Natural killer cell (primary cell): ENCODE data around the gene CBX7. TPM values are rescaled to one million over a fixed set of nuclear protein-coding genes. Genes with fewer than 3 reads are reported as not detected.

Experiments
- ATAC-seq, 3 donors: fragments of 150-1000 bp in 2 of 3; fragments of 200-7000 bp in 1 of 3; cut with Tn5 transposase; 1 replicate in 1 of 3; 2 replicates in 2 of 3; pipeline ENCODE4 v1.10.0; 2021; ENCODE audit warnings: mild to moderate bottlenecking in 2 of 3, moderate library complexity in 2 of 3
- DNase-seq, 2 donors: peaks; one replicate each; pipeline versions ENCODE4 v3.0.0 to v3.0.0-alpha.2; 2013 to 2021; ENCODE audit warnings: mixed read lengths in 1 of 2
- H3K27ac ChIP-seq: one replicate; pipeline ENCODE4 v1.5.1; 2013; ENCODE audit warnings: mild to moderate bottlenecking, low read length
- H3K27me3 ChIP-seq: one replicate; pipeline ENCODE4 v1.6.1; 2013; ENCODE audit warnings: low read length; ENCODE audit not compliant: control insufficient read depth, insufficient read depth
- H3K36me3 ChIP-seq: one replicate; pipeline ENCODE4 v1.6.1; 2013; ENCODE audit warnings: low read length; ENCODE audit not compliant: control insufficient read depth, insufficient read depth
- H3K4me1 ChIP-seq: one replicate; pipeline ENCODE4 v1.6.1; 2013; ENCODE audit warnings: low read length; ENCODE audit not compliant: control insufficient read depth, insufficient read depth
- H3K4me3 ChIP-seq: one replicate; pipeline ENCODE4 v1.5.1; 2013; ENCODE audit warnings: low read length
- H3K9me3 ChIP-seq: one replicate; pipeline ENCODE4 v1.6.1; 2013; ENCODE audit warnings: low read length; ENCODE audit not compliant: control insufficient read depth, insufficient read depth
- H3K27ac Mint-ChIP-seq, 2 donors: one replicate each; pipeline ENCODE4 v1.8.0; 2022; ENCODE audit warnings: mild to moderate bottlenecking in 2 of 2, mixed read lengths in 2 of 2, moderate library complexity in 1 of 2
- H3K27me3 Mint-ChIP-seq, 2 donors: one replicate each; pipeline ENCODE4 v1.8.0; 2022; ENCODE audit warnings: low read depth in 2 of 2, mixed read lengths in 2 of 2
- H3K36me3 Mint-ChIP-seq: one replicate; pipeline ENCODE4 v1.8.0; 2022; ENCODE audit warnings: mixed read lengths
- H3K4me1 Mint-ChIP-seq, 2 donors: one replicate each; pipeline ENCODE4 v1.8.0; 2022; ENCODE audit warnings: mixed read lengths in 2 of 2
- H3K4me3 Mint-ChIP-seq: one replicate; pipeline ENCODE4 v1.8.0; 2022; ENCODE audit warnings: mild to moderate bottlenecking, moderate library complexity, mixed read lengths
- H3K9me3 Mint-ChIP-seq, 2 donors: one replicate each; pipeline ENCODE4 v1.8.0; 2022; ENCODE audit warnings: mixed read lengths in 2 of 2
- CTCF ChIP-seq: fragments of 200-600 bp; IDR thresholded peaks from one replicate; pipeline ENCODE4 v1.8.0; 2022; ENCODE audit warnings: antibody characterized with exemption
- WGBS: methylation state at CpG from one replicate; pipeline ENCODE4 v1.1.7; 2013; ENCODE audit warnings: missing lambda C conversion rate; ENCODE audit not compliant: insufficient coverage; 5-methylcytosine and 5-hydroxymethylcytosine counted together
- intact Hi-C: fragments of 100-400 bp; cut with micrococcal nuclease; formaldehyde crosslinking; loops from one replicate; pipeline ENCODE4 v1.14.2; 2022
- total RNA-seq, 4 donors: library from RNA; stranded (reverse); fragments of 120-200 nt in 1 of 4; gene quantifications; one replicate each; pipeline versions ENCODE4 v1.2.3 to v1.2.4, GENCODE V29; 2013 to 2022

CBX7 gene
- total RNA-seq, 3 donors from 2014 or later (not counting 1 experiment from before 2014, with no cell fraction given) = 49.6 to 52.9 (median 50.0) TPM

GRCh38 chr22:39097098-39098020 is 55.1 kb downstream of the CBX7 start, which contains the start of gene APOBEC3H:
Gene APOBEC3H, plus strand, starts transcription at chr22:39097244. Its CDS starts 3,035 bp downstream, at chr22:39100279.
- no peaks in the 10 kb centered on the region for H3K36me3 ChIP-seq
- intact Hi-C loops = no loop called here
- H3K4me1 ChIP-seq = peaks cover 85% of the 10 kb centered on the region
- Mint-ChIP-seq H3K4me1 (peaks cover 56 to 66% of the 10 kb centered on the region in 2 donors), H3K4me3 (peak within 1 kb of the TSS; percentile 81), H3K36me3 (no peaks in the 10 kb centered on the region), H3K9me3 (no peaks in the 10 kb centered on the region), H3K27ac (peak within 1 kb of the TSS; percentile 98 to 99), H3K27me3 (no peaks in the 10 kb centered on the region)
- H3K9me3 ChIP-seq = no peaks in the 10 kb centered on the region
- DNase-seq = peak in 1 of 2 donors; percentile 74
- peak within 1 kb of the TSS; percentile 17 for H3K4me3 ChIP-seq
- no peaks in the 10 kb centered on the region for H3K27me3 ChIP-seq
- peak within 1 kb of the TSS; percentile 94 for H3K27ac ChIP-seq
- ATAC-seq = peak; percentile 29 to 54 (median 40)
- WGBS = 43% methylated on average over 8 of the region's 9 CpGs
- TF ChIP-seq CTCF = no peak

DNA sequence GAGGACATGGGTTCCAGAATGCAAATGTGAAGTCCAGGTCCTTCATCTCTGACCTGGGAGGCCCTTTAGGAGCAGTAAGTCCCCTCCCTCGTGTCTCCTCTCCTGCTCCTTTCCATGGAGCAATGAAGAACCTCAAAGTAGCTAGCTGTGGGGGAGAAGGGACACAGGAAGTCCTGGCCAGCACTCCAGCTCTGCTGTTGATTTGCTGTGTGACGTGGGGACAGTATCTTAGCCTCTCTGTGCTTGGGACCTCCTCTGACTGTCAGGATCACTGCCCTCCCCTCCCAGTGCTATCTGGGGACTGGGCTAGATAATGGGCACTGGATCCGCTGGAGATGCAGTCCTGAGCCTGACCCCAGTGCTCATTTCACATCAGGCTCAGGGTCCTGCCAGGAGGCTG is 56.5 kb downstream of the CBX7 start:
- 74% methylated on average over 3 of the region's 3 CpGs for WGBS
- peak overlapping the region; percentile 98 to 99 for H3K27ac Mint-ChIP-seq
- peak overlapping the region; percentile 75 for H3K4me3 Mint-ChIP-seq
- ATAC-seq (no peak), DNase-seq (peak in 1 of 2 donors; percentile 14)
- TF ChIP-seq CTCF = no peak
- intact Hi-C loops = no loop called here
- no peaks in the 10 kb centered on the region for H3K36me3 Mint-ChIP-seq
- H3K27me3 Mint-ChIP-seq = no peaks in the 10 kb centered on the region
- Histone ChIP-seq H3K9me3 (no peaks in the 10 kb centered on the region), H3K27ac (peak overlapping the region; percentile 94), H3K4me1 (peaks cover 99% of the 10 kb centered on the region), H3K27me3 (no peaks in the 10 kb centered on the region), H3K4me3 (no peak overlapping the region), H3K36me3 (no peaks in the 10 kb centered on the region)
- H3K9me3 Mint-ChIP-seq = no peaks in the 10 kb centered on the region
- H3K4me1 Mint-ChIP-seq = peaks cover 68 to 80% of the 10 kb centered on the region in 2 donors

DNA sequence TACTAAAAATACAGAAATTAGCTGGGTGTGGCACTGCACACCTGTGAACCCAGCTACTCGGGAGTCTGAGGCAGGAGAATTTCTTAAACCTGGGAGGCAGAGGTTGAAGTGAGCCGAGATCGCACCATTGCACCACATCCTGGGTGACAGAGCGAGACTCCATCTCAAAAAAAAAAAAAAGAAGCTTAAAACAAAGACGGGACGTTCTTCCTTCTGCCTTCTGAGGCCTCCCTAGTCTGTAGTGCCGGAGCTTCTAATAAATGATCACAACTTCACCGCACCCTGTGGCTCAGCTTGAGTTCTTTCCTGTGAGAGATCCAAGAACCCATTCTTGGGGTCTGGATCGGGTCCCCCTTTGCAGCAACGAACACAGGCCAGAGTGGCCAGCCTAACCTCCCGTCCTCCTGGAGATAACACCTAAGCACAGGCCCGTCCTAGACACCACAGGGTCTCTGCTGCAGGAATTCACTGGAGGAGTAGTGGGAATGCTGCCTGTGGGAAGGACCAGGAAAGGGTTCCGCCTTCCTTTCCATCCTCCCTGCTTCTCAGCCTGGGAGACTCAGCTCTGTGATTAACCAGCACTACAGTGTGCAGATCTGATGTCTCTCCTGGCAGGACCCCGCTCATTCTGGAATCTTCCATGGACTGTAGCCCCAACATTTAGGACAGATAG is 57.6 kb downstream of the CBX7 start:
- intact Hi-C loops = loop anchor here (1.0 kb wide), 2 partner anchors 15 to 22 kb away; no protein-coding TSS in a partner anchor
- peak overlapping the region; percentile 98 to 99 for H3K27ac Mint-ChIP-seq
- peak overlapping the region; percentile 94 for H3K27ac ChIP-seq
- ATAC-seq (peak in 2 of 3 donors; percentile 8 to 21), DNase-seq (peak; percentile 58 to 80)
- no peak for TF ChIP-seq CTCF
- no peaks in the 10 kb centered on the region for H3K36me3 Mint-ChIP-seq
- H3K36me3 ChIP-seq = no peaks in the 10 kb centered on the region
- no peaks in the 10 kb centered on the region for H3K27me3 ChIP-seq
- H3K27me3 Mint-ChIP-seq = no peaks in the 10 kb centered on the region
- H3K4me3 Mint-ChIP-seq = peak overlapping the region; percentile 75
- H3K9me3 ChIP-seq = no peaks in the 10 kb centered on the region
- WGBS = 44% methylated on average over 13 of the region's 14 CpGs
- H3K9me3 Mint-ChIP-seq = no peaks in the 10 kb centered on the region
- no peak overlapping the region for H3K4me3 ChIP-seq
- H3K4me1 ChIP-seq = peaks cover 100% of the 10 kb centered on the region
- H3K4me1 Mint-ChIP-seq = peaks cover 79 to 91% of the 10 kb centered on the region in 2 donors
